IPS-15b (cell line): Measurements from ENCODE around the gene FAM83D.

Experiments used
- H3K27me3 ChIP-seq: one replicate; pipeline ENCODE4 v1.6.1; 2013; ENCODE audit warnings: low read length; ENCODE audit not compliant: control insufficient read depth, insufficient read depth
- H3K36me3 ChIP-seq: one replicate; pipeline ENCODE4 v1.6.1; 2013; ENCODE audit warnings: low read length; ENCODE audit not compliant: control insufficient read depth, insufficient read depth
- H3K4me1 ChIP-seq: one replicate; pipeline ENCODE4 v1.6.1; 2013; ENCODE audit warnings: mild to moderate bottlenecking, low read length; ENCODE audit not compliant: control insufficient read depth, insufficient read depth
- H3K4me3 ChIP-seq: one replicate; pipeline ENCODE4 v1.5.1; 2013; ENCODE audit warnings: low read depth, low read length
- H3K9ac ChIP-seq: one replicate; pipeline ENCODE4 v1.6.1; 2013; ENCODE audit warnings: low read depth, mild to moderate bottlenecking, low read length
- H3K9me3 ChIP-seq: one replicate; pipeline ENCODE4 v1.6.1; 2013; ENCODE audit warnings: mild to moderate bottlenecking, low read length; ENCODE audit not compliant: control insufficient read depth, insufficient read depth

The FAM83D gene, protein sequence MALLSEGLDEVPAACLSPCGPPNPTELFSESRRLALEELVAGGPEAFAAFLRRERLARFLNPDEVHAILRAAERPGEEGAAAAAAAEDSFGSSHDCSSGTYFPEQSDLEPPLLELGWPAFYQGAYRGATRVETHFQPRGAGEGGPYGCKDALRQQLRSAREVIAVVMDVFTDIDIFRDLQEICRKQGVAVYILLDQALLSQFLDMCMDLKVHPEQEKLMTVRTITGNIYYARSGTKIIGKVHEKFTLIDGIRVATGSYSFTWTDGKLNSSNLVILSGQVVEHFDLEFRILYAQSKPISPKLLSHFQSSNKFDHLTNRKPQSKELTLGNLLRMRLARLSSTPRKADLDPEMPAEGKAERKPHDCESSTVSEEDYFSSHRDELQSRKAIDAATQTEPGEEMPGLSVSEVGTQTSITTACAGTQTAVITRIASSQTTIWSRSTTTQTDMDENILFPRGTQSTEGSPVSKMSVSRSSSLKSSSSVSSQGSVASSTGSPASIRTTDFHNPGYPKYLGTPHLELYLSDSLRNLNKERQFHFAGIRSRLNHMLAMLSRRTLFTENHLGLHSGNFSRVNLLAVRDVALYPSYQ

DNA sequence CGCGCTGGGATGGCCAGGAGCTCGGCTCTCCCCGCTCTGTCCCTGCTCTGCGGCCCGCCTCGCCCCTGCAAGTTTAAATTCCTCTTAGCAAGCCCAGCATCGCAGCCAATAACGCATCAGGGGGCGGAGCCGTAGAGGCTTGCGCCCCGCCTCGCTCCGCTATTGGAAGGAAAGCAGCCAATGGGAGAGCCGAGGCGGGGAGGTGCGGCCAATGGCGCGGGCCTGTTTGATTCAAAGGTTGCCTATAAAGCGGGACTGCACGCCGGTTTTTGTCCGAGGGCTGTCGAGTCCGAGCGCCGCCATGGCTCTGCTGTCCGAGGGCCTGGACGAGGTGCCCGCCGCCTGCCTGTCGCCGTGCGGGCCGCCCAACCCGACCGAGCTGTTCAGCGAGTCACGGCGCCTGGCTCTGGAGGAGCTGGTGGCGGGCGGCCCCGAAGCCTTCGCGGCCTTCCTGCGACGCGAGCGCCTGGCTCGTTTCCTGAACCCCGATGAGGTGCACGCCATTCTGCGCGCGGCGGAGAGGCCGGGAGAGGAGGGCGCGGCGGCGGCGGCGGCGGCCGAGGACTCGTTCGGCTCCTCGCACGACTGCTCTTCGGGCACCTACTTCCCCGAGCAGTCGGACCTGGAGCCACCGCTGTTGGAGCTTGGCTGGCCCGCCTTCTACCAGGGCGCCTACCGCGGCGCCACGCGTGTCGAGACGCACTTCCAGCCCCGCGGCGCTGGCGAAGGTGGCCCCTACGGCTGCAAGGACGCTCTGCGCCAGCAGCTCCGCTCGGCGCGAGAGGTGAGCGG lies at the start of gene FAM83D:
TSS of gene FAM83D (plus strand) at position 276 of the 792 bp plus-strand sequence. CDS start at position 302, 26 bp downstream.
- Histone ChIP-seq H3K27me3 (no peaks in the 10 kb centered on the region), H3K9me3 (no peaks in the 10 kb centered on the region), H3K4me3 (peak within 1 kb of the TSS; percentile 67), H3K4me1 (peaks cover 2% of the 10 kb centered on the region), H3K9ac (peak within 1 kb of the TSS; percentile 90), H3K36me3 (peaks cover 6% of the 10 kb centered on the region)

DNA sequence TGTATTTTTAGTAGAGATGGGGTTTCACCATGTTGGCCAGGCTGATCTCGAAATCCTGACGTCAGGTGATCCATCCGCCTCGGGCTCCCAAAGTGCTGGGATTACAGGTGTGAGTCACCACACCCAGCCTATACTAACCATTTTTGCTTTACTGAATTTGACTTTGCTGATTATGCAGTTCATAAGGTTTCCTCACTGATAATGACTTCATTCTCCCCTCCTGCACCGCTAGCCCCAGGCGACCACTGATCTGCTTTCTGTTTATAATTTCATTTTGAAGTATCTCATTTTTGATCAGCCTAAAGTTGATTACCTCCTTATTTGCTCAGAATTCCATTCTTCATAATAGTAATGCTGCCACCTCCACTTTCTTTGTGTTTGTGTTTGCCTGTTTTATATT lies 48.7 kb upstream of the FAM83D start:
- Histone ChIP-seq H3K4me1 (no peaks in the 10 kb centered on the region), H3K27me3 (no peaks in the 10 kb centered on the region), H3K36me3 (no peaks in the 10 kb centered on the region), H3K4me3 (no peak overlapping the region), H3K9me3 (no peaks in the 10 kb centered on the region), H3K9ac (no peak overlapping the region)

DNA sequence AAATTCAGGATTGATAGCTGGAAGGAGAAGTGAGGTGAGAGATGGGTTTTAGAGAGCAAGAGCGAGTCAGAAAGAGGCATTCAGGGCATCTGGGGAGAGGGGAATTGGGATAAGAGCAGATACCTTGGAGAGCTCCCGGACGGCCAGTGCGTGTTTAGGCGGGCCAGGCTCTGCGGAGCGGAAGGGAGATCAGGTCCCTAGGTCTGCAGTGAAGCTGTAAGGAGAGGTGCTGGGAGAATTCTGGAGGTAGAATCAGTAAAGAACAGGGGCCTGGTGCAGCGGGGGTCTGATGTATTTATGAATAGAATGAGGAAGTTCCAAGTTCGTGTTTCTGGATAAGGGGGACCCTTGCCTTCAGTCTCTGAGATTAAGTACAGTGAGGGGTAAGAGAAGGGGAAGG lies 47.4 kb upstream of the FAM83D start:
- no peak overlapping the region for H3K4me3 ChIP-seq
- H3K36me3 ChIP-seq: no peaks in the 10 kb centered on the region
- no peaks in the 10 kb centered on the region for H3K9me3 ChIP-seq
- no peaks in the 10 kb centered on the region for H3K4me1 ChIP-seq
- no peaks in the 10 kb centered on the region for H3K27me3 ChIP-seq
- no peak overlapping the region for H3K9ac ChIP-seq

DNA sequence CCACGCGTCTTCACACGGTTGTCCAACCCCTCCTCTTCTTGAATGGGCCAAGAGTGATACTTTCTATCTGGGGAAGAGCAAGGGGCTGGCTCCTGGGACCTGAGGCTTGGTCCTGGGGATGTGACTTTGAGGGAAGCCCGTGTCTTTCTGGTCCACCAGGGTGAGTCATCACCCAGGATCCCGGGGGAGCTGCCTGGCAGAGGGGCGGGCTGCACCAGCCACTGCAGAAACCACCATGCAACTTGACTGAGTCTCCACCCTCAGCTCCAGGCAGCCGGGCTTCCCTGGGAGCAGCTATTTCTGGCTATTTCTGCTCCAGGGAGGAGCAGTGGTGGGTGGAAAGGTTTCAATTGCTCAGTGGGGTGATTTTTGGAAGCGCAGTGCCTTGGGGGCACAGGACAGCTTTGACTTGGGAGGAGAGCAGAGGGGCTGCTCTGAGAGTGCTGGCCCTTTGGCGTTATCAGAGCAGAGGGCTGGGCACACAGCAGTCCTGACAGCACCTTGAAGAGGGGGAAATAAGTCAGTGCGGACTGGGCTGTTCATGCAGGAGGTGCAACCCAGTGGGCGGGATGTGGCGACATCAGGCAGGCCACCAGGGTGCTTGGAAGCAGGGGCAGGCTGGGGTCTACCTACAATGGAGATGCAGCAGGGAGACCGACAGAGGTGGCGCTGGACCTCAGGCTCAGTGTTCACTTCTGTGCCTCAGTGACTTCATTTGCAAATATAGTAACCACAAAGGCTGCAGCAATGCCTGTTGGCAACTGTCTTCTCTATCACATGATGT lies 45.1 kb upstream of the FAM83D start:
- no peak overlapping the region for H3K4me3 ChIP-seq
- no peaks in the 10 kb centered on the region for H3K36me3 ChIP-seq
- H3K9me3 ChIP-seq: no peaks in the 10 kb centered on the region
- no peak overlapping the region for H3K9ac ChIP-seq
- no peaks in the 10 kb centered on the region for H3K27me3 ChIP-seq
- no peaks in the 10 kb centered on the region for H3K4me1 ChIP-seq

DNA sequence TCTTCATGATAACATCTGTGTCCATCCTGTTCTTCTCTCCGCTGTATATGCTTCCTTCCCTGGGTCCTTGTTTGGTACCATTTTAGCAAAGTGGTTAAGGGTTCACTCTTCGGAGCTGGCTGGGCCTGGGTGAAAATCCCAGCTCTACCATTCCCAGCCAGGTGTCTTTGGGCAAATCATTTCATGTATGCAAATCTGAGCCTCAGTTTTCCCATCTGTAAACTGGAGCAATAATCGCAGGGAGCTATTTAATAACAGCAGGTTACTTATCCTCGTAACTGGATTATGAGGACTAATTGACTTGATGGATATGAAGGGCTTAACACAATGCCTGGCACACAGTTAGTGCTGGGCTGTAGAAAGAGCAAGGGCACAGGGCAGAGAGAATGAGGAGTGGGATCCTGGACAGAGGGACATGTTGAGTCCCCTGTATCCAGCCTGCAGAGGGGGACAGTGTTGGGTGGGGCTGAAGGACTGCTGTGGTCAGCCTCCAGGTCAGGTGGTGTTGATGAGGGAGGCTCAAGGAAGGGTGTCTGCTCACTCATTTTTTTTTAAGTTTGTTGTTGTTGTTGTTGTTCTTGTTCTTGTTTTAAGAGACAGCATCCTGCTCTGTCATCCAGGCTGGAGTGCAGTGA lies 44.3 kb upstream of the FAM83D start:
- no peaks in the 10 kb centered on the region for H3K36me3 ChIP-seq
- H3K4me1 ChIP-seq: no peaks in the 10 kb centered on the region
- H3K27me3 ChIP-seq: no peaks in the 10 kb centered on the region
- no peak overlapping the region for H3K9ac ChIP-seq
- no peak overlapping the region for H3K4me3 ChIP-seq
- no peaks in the 10 kb centered on the region for H3K9me3 ChIP-seq

DNA sequence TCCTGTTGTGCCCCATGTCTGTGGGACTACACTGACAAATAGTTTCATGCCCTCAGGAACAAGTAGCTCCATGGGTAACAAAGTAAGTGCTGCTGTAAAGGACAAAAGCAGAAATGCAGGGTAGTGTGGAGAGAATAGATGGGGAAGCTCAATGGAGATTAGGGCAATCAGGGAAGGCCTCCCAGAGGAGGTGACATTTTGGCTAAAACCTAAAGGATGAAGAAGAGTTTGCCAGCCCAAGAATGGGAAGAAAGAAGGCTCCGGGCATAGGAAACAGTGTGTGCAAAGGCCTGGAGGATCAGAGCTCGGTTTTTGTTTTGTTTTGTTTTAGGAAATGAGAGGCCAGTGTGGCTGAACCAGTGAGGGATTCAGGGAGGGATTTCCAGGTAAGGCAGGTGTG lies 43.6 kb upstream of the FAM83D start:
- no peak overlapping the region for H3K4me3 ChIP-seq
- H3K27me3 ChIP-seq: no peaks in the 10 kb centered on the region
- no peaks in the 10 kb centered on the region for H3K36me3 ChIP-seq
- H3K9me3 ChIP-seq: no peaks in the 10 kb centered on the region
- no peaks in the 10 kb centered on the region for H3K4me1 ChIP-seq
- H3K9ac ChIP-seq: no peak overlapping the region

DNA sequence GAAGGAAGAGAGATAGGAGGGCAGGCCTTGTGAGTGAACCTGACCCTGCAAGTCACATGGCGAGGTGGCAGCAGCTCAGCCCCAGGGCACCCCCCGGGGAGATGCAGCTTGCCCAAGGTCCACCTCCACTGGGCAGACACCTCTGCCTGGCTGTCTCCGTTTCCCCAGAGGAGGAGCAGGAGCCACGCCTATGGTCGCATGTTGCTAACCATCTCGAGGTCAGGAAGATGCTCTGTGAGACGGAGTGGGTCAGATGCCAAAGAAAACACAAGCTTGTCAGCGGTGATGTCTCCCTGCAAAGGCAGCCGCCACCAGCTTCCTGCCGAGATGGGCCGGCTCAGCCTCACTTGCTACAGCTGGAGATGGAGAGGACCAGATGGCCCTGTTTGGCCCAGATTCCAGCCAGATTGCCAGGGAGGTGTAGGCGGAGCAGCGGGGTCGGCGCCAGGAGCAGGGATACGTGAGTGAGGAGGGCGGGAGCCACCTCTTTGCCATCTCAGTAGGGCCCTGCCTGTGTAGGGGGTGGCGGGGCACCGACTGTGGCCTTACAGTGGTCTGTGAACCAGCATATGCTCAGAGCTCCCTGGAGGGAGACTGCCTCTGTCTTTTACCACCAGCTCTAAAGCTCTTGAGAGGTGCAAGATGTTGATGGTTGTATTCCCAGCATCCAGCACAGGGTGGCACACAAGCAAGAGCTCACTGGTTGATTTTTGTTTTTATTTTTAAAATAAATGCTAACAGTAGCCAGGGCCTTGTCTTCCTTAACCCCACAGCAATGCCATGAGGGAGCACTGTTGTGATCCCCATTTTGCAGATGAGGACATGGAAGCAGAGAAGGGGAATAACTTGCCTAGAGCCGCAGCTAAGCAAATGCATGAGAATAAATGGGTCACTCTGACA lies 42.9 kb upstream of the FAM83D start:
- no peak overlapping the region for H3K4me3 ChIP-seq
- no peaks in the 10 kb centered on the region for H3K36me3 ChIP-seq
- H3K9me3 ChIP-seq: no peaks in the 10 kb centered on the region
- no peak overlapping the region for H3K9ac ChIP-seq
- no peaks in the 10 kb centered on the region for H3K27me3 ChIP-seq
- H3K4me1 ChIP-seq: no peaks in the 10 kb centered on the region

DNA sequence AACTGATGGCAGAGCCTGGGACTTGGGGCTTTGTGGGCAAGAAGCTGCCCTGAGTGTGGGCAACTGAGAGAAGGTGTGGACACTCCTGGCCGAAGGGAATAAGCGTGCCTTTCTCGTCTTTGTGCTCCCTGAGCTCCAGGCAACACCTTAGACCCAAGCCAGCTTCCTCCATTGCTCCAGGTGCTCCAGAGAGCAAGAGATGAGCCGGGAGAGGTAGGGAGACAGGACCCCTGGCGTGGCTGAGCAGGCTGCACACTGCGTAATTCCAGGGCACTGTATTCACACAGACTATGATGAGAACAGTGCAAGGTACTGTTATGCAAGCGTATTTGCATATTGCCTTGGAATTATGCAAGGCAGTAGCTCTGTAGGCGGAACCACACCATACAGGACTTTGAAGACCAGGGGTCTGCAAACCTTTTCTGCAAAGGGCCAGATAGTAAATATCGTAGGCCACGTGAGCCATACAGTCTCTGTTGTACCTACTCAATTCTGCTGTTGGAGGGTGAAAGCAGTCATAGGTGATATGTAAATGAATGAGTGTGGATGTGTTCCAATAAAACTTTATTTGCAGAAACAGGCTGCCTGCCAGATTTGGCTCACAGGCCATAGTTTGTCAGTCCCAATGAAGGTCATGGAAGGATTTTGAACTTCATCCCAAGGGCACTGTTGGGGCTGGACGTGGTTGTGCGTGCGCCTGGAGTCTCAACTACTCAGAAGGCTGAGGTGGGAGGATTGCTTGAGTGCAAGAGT lies 42.1 kb upstream of the FAM83D start:
- no peaks in the 10 kb centered on the region for H3K9me3 ChIP-seq
- no peaks in the 10 kb centered on the region for H3K4me1 ChIP-seq
- no peaks in the 10 kb centered on the region for H3K27me3 ChIP-seq
- H3K9ac ChIP-seq: no peak overlapping the region
- no peak overlapping the region for H3K4me3 ChIP-seq
- no peaks in the 10 kb centered on the region for H3K36me3 ChIP-seq

DNA sequence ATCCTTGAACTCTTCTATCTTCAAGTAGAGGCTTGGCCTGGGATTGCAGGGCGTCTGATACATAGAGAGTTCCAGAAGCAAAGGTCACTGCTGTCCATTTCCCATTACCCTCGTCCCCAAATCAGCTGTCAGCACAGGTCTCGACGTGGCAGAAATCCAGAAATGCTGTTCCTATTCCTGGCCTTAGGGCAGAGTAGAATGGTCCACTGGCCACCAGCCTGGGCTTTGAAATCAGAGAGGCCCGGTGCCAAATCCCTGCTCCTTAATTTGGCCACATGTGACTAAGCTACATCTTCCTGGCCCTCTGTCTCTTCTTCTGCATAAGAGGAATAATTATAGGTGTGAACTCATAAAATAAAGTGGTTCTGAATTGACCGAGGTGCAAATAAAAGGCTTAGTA lies 40.9 kb upstream of the FAM83D start:
- no peaks in the 10 kb centered on the region for H3K4me1 ChIP-seq
- no peaks in the 10 kb centered on the region for H3K9me3 ChIP-seq
- H3K9ac ChIP-seq: no peak overlapping the region

More for the DNA sequence above, 40.9 kb upstream of the FAM83D start:
- H3K36me3 ChIP-seq: no peaks in the 10 kb centered on the region
- no peaks in the 10 kb centered on the region for H3K27me3 ChIP-seq
- no peak overlapping the region for H3K4me3 ChIP-seq
